GM19438 (cell line): ENCODE results near the gene PDE6G.
A peak's percentile ranks its signal among the peaks of the same experiment; 100 is the strongest.

Experiments
- ATAC-seq: cut with Tn5 transposase; IDR thresholded peaks from one replicate; pipeline ENCODE4 v1.9.1; 2021; ENCODE audit warnings: low read depth; ENCODE audit not compliant: unreplicated experiment

PDE6G gene

DNA sequence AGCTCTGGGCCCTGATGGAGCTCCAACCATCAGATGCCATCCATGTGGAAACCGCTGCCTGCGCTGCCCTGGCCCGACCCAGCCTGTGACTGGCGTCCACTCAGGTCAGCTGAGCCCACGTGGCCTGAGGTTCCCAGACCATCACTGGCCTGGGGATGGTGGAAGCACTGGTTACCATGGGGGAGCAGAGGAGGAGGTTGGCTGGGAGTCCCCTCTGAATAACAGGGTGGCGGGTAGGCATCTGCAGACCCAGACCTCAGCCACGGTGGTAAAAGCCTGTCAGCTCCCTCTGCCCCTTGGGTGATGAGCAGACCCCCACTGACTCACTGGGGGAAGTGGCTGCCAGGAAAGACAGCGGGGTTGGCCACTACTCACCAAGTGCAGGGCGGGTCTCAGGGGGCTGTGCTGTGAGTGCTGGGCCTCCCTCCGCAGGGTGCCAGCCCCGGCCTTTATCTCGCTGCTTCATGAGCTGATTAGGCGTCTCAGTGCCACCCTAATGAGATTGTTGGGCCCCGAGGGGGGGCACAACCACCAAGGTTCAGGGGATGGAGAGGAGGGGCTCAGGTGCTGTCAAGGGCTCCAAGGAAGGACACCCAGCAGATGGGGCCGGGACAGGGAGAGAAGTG is at the start of gene PDE6G:
PDE6G (minus strand) TSS at position 425 of the 626 bp plus-strand sequence. CDS start 3,237 bp downstream, outside the sequence.
- ATAC-seq: no peak

DNA sequence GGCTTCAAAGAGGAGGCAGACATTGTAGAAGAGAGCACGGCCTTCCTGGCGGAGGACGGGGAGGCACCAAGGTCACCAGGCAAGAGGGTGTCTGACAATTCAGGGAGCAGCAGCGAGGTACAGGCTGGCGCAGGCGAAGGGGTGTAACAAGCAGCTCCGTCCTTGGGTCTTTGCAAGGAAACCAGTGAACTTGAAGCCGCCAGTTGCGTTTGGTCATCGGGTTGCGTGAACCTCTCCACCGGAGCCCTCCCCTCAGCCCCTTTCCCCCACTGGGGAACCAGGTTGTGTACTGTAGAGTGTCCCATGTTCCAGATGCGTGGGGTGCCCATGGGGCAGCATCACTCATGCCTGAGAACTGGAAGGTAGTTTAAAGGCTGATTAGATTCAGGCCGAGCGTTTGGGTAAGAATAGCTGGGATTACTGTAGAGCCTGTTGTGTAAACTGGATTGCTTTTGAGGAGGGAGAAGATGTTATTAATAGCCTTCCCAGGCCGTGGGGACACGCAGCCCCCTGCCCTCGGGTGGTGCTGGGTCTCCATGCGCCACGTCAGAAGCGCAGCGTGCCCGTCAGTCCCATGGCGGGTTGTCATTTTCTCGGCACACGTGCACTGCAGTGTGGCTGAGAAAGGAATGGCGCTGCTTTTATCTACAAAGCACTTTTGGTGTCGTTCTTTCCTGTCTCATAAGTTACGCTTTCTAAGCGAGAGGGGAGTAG is 49.3 kb upstream of the PDE6G start:
- no peak for ATAC-seq

DNA sequence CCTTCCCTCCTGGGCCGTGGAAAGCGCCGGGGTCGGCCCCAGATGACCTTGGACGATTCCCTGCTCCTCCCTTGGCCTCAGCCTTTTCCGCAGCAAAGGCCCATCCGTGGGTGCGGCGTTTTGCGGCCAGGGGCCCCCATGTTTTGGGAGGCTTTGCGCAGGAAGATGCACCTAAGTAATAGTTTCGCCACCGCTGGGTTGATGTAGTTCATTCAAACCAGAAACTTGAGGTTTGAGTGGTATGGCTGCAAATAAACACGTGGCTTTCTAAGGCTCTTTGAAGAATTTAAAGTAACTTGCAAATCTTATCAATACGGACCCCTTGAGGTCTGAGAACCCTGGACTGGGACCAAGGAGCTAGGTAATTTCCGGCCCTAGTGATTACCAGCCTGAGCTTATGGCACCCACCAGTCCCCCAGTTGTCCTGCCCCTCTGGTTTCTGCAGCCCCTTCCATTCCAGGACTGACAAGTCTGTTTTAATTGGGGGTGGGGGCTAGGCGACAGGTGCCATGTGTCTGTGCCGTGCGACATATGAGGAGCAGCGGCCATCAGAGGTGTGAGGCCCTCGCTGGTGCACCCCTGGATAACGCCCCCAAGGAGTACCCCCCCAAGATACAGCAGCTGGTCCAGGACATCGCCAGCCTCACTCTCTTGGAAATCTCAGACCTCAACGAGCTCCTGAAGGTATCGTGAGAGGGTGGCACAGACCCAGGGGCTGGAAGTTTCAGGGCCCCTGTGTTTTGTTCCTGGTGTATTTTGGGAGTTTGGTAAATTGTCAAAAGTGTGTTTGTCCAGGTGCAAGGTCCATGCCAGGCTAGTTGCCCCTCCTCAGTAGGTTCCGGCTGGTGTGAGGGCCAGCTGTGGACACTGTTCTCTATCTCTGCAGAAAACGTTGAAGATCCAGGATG is 47.7 kb upstream of the PDE6G start:
- ATAC-seq: no peak

DNA sequence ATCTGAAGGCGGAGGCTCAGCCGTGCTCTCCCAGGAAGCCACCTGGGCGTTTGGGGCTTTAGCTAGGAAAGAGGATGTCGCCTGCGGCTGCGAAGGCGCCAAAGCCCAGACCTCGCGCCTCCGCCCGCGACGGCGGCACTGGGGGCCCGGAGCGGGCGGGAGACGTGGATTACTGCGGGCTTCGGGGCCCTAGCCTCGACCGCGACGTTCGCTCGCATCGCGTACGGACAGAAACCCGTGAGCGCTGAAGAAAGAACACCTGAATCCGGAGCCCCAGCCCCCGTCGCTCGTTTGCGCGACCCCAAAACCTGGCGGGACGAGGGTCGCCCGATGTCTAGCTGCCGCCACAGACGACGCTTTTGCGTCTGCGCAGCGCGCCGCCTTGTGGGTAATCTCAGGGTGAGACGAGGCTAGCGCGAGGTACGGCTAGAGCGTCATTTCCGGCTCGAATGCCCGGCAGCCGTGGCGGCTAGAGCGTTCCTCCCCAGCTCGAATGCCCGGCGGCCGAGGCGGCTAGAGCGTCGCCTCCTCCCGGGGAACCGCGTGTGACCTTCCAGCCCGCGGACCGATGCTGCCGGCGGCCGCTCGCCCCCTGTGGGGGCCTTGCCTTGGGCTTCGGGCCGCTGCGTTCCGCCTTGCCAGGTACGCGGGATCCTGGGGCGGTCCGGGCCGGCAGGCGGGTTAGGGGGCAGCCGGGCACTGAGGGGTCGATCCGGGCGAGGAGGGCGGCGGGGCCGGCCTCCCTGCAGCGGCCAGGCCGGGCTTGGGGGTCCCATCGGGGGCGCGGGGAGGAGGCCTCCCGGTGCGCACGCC is 46.8 kb upstream of the PDE6G start, which contains the start of gene MRPL12:
MRPL12 (plus strand) TSS at position 434 of the 813 bp plus-strand sequence; CDS start at position 569, 135 bp downstream.
- peak; percentile 79 for ATAC-seq

DNA sequence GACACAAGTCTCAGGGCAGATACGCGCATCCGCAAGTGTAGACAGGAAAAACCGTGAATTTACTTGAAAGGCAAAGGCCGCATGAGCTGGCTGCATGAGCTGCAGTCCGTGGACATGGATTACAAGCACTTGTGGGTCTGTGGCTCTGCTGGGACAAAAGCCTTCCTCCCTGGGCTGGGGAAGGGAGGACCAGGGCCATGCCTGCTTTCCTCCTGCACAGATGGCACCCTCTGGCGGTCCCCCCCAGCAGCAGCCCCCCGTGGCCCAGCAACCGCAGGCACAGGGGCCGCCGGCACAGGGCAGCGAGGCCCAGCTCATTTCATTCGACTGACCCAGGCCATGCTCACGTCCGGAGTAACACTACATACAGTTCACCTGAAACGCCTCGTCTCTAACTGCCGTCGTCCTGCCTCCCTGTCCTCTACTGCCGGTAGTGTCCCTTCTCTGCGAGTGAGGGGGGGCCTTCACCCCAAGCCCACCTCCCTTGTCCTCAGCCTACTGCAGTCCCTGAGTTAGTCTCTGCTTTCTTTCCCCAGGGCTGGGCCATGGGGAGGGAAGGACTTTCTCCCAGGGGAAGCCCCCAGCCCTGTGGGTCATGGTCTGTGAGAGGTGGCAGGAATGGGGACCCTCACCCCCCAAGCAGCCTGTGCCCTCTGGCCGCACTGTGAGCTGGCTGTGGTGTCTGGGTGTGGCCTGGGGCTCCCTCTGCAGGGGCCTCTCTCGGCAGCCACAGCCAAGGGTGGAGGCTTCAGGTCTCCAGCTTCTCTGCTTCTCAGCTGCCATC is 45.1 kb upstream of the PDE6G start:
- ATAC-seq: no peak

DNA sequence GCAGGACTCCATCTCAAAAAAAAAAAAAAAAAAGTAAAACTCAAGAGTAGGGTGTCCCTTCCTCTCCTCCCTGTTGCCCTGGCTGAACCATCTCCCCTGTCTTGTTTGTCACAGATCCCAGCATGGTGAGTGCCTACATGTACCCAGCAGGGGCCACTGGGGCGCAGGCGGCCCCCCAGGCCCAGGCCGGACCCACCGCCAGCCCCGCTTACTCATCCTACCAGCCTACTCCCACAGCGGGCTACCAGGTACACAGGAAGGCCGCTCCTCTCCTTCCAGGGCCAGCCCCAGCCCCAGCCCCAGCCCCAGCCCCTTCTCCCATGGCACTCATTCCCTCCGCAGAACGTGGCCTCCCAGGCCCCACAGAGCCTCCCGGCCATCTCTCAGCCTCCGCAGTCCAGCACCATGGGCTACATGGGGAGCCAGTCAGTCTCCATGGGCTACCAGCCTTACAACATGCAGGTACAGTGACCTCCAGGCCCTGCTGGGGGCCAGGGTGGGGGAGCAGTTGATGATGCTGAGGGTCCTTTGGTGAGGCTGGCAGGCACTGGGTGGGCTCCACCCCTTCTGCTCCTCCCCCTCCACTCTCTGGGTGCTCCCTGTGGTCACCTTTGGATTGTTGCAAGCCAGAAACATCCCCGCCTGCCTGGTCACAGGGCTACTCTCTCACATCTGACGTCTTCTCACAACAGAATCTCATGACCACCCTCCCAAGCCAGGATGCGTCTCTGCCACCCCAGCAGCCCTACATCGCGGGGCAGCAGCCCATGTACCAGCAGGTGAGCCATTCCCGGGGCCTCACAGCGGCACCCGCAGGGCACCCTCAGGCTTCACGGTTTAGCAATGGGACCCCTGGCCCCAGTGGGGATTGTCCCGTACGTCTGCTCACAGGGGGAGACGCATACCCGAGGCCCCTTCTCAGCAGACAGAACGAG is 44.3 kb upstream of the PDE6G start:
- no peak for ATAC-seq

DNA sequence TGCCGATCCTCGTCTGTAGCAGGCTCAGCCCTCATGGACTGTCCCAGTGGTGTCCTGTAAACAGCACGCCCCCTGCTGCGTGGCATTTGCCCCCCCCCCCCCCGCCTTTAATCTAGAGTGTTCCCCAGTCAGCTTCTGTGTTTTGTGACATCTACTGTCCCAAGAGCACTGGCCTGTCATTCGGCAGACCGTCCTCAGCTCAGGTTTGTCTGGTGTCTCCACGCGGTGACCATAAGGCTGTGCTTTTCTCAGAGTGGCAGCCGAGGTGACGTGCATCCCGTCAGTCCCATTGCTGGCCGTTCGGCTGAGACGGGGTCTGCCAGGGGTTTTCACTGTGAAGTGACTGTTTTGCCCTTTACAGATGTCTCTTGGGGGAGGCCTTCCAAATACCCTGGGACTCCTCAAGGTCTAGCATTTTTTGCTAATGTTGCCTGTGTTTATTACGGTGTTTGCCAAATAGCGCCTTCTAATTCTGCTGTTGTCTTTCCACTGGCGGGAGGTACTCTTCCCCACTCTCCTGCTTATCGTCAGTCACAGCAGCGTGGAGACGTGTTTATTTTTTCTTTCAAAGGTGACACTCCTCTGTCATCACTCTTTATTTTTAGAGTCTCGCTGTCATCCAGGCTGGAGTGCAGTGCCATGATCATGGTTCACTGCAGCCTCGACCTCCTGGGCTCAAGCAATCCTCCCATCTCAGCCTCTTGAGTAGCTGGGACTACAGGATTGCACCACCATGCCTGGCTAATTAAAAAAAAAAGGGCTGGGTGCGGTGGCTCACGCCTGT is 41.1 kb upstream of the PDE6G start:
- no peak for ATAC-seq

DNA sequence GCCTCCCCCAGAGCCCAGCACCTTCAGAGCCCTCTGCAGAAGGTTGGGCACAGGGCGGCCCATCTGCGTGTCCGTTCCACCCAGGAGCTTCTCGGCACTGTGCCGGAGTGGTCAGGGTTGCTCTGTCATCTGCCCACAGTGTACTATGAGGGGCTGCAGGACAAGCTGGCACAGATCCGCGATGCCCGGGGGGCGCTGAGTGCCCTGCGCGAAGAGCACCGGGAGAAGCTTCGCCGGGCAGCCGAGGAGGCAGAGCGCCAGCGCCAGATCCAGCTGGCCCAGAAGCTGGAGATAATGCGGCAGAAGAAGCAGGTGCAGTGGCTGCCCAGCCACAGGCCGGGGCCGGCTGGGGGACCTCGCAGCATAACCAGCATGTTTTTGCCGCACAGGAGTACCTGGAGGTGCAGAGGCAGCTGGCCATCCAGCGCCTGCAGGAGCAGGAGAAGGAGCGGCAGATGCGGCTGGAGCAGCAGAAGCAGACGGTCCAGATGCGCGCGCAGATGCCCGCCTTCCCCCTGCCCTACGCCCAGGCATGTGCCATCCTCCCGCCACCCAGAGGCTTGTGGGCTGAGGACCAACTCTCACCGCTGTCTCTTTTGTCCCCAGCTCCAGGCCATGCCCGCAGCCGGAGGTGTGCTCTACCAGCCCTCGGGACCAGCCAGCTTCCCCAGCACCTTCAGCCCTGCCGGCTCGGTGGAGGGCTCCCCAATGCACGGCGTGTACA is 40.0 kb upstream of the PDE6G start:
- no peak for ATAC-seq

DNA sequence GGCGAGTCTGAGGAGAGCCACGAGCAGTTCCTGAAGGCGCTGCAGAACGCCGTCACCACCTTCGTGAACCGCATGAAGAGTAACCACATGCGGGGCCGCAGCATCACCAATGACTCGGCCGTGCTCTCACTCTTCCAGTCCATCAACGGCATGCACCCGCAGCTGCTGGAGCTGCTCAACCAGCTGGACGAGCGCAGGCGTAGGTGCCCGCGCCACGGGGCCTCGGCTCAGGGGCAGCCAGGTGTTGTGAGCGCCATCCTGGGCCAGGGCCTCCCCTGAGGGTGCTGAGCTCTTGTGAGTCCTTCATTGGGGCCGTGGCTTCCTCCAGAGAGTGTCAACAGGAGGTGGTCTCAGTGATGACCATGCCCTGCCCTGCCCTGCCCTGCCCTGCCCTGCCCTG is 39.5 kb upstream of the PDE6G start:
- ATAC-seq: no peak

DNA sequence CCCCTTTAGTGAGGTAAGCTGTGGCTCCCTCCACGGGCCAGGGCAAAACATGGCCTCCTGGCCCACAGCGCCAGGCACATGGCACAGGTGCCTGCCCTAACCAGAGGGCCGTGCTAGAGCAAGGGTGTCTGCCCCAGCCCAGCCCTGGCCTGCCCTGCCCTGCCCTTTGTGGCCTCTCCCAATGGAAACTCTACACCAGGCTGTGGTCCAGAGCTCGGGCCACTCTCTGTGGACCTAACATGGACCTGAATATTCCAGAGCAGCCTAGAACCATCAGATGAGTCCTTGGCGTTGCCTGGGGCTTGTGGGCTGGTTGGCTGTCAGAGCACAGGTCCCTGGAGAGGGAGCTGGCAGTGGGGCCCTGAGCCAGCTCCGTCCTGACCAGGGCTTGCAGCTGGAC is 38.9 kb upstream of the PDE6G start:
- no peak for ATAC-seq

DNA sequence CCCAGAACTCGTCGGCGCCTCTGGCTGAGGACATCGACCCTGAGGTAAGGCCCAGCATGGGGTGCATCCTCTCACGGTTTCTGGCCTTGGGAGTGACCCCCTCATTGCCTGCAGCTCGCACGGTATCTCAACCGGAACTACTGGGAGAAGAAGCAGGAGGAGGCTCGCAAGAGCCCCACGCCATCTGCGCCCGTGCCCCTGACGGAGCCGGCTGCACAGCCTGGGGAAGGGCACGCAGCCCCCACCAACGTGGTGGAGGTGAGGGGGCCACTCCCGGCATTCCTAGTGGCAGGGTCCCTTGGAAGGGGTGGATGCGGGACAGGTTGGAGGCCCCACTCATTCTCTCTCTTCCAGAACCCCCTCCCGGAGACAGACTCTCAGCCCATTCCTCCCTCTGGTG is 38.5 kb upstream of the PDE6G start:
- no peak for ATAC-seq

DNA sequence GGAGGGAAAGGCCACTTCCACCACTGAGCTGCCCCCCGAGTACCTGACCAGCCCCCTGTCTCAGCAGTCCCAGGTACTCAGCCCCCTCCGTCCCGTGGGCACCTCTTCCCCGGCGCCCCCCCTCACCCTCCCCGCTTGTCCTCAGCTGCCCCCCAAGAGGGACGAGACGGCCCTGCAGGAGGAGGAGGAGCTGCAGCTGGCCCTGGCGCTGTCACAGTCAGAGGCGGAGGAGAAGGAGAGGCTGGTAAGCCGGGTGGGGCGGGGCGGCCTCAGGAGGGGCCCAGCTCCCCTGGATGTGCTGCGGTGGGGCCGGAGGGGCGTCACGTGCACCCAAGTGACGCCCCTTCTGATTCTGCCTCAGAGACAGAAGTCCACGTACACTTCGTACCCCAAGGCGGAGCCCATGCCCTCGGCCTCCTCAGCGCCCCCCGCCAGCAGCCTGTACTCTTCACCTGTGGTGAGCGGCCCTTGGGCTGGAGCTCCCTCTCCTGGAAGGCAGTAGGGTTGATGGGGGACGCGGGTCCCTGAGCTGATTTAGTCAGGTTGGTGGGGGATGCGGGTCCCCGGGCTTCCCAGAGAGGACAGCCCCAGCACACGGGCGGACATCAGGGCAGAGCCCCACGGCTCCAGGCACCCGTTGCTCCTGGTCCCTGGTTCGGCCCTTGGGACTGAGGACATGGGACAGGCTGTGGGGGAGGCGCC is 37.3 kb upstream of the PDE6G start:
- ATAC-seq: no peak

DNA sequence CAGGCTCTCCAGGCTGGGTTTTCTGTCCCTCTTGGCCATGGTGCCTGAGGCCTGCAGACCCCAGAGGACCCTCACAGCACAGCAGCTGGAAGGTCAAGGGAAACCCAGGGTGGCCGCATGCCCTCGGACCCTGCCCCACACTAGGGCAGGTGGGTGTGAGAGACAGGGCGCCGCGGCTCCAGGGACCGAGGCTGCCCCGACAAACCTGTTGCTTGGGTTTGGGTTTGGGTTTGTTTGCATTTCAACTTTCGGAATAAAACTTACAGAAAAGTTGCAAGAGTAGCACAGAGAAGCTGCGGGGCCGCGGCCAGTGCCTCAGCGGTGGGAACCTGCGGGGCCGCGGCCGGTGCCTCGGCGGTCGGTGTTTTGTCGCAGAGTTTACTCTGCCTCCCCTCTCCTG is 35.3 kb upstream of the PDE6G start:
- no peak for ATAC-seq

DNA sequence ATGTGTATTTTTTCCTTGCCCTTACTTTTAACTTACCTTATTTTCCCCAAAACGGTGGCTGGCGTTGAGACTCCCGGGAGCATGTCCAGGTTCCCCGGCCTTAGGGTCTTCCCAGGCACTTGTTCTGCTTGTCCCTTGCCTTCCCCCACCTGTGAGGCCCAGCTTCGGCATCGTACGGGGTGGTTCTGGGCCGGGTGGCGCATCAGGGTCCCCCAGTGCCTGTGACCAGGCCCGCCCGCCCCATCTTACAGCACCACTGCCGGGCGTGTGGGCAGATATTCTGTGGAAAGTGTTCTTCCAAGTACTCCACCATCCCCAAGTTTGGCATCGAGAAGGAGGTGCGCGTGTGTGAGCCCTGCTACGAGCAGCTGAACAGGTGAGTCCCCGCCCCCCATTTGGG is 34.9 kb upstream of the PDE6G start:
- no peak for ATAC-seq

DNA sequence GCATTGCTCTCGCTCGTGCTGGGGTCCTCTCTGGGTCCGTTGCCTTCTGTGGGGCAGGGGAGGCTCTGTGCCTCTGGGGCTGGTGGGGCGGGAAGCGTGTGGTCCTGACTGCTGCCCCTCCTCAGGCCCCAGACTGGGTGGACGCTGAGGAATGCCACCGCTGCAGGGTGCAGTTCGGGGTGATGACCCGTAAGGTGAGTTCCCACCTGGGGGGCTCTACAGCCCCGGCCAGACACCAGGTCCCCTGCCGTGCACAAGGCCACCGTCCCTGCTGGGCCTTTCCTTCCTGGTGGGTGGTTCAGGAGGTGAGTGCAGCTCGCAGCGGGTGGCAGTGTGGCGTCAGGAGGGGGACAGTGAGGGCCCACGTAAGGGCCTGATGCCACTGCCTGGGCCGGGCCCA is 34.2 kb upstream of the PDE6G start:
- ATAC-seq: no peak

DNA sequence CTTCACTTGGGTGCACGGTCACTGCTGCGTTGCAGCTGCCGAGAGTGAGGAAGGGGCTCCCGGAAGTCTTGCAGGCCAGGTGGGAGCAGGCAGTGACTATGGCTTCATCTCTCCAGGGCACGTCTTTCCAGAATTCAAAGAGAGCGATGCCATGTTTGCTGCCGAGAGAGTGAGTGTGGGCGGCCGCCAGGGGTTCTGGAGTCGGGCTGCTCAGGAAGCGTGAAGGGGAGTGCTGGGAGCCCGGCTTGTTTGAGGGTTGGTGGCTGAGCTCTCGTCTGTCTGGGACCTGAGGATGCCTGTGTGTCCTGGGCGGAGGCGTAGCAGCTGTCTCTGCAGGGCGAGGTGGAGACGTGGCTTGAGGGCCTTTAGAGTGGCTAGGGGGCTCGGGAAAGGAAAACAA is 33.7 kb upstream of the PDE6G start:
- ATAC-seq: no peak

DNA sequence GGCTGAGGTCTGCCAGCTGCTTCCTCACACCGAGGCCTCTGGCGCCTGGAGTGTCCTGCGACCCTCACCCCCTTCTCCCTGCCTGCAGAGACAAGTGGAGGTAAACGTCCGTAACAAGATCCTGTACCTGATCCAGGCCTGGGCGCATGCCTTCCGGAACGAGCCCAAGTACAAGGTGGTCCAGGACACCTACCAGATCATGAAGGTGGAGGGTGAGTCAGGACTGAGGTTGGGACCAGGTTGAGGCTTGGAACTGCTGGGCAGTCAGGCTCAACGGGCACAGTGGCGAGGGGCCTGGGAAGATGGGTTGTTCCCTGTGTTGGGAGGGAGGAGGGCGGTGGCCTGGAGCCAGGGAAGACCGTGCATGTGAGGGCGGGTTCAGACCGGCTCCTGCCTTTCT is 32.3 kb upstream of the PDE6G start:
- ATAC-seq: no peak
